Measurements from ENCODE around the gene RAET1E. TPM values are rescaled to one million over a fixed set of nuclear protein-coding genes. Genes with fewer than 3 reads are reported as not detected.

Gene RAET1E
- total and polyA plus RNA-seq, 8 donors: 0.19 to 2.6 TPM; not detected in 6

GRCh38 chr6:149869275-149869892 lies 28.5 kb downstream of the RAET1E start:
- Histone ChIP-seq H3K27me3 (no peaks in the 10 kb centered on the region), H3K9me3 (no peaks in the 10 kb centered on the region), H3K27ac (no peak overlapping the region), H3K4me1 (peaks cover 4 to 11% (median 9%) of the 10 kb centered on the region in 4 donors), H3K4me3 (no peak overlapping the region), H3K36me3 (no peaks in the 10 kb centered on the region)
- TF ChIP-seq, protein P1, sequence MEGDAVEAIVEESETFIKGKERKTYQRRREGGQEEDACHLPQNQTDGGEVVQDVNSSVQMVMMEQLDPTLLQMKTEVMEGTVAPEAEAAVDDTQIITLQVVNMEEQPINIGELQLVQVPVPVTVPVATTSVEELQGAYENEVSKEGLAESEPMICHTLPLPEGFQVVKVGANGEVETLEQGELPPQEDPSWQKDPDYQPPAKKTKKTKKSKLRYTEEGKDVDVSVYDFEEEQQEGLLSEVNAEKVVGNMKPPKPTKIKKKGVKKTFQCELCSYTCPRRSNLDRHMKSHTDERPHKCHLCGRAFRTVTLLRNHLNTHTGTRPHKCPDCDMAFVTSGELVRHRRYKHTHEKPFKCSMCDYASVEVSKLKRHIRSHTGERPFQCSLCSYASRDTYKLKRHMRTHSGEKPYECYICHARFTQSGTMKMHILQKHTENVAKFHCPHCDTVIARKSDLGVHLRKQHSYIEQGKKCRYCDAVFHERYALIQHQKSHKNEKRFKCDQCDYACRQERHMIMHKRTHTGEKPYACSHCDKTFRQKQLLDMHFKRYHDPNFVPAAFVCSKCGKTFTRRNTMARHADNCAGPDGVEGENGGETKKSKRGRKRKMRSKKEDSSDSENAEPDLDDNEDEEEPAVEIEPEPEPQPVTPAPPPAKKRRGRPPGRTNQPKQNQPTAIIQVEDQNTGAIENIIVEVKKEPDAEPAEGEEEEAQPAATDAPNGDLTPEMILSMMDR (IDR thresholded peaks at IDR 0.05): no peak
- no peak for DNase-seq
- WGBS, 5 donors: 73 to 80% (median 77%) methylated on average over 10 of the region's 10 CpGs
- intact Hi-C loops (cut with DNase I; ENCODE audit: low total_unique reads): no loop called here

DNA sequence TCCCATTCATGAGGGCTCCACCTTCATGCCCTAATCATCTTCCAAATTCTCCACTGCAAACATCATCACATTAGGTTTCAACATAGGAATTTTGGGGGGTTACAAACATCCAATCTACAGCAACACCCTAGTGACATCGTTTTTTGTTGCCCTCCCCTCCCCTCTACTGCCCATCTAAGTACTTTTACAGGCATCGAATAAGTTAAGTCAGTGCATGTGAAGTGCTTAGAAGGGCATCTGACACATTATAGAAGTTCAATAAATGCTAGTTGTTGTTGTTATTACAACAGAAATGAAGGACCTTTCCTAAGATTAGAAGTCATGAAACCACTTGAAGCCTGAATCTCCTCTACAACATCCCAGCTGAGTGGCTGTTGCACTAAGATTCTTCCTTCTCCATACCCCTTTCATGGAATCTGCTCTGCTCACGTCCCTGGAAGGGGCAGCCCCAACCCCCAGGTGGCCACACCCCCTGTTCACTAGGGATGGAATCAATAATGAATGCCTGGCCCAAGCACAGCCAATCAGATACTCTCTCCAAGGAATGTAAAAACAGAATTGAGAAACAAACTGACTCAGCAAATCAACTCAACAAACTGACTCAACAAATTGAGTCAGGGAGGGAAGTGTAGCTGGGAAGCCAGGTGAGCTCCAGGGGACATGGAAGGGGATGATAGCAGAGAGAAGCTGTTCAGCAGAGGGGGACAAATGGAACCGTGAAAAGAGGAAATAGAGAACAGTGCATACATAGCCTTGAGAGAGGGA lies 29.9 kb downstream of the RAET1E start:
- H3K36me3 ChIP-seq: no peaks in the 10 kb centered on the region
- no peak for DNase-seq
- peaks cover 4 to 19% (median 12%) of the 10 kb centered on the region in 4 donors for H3K4me1 ChIP-seq
- no peak overlapping the region for H3K27ac ChIP-seq
- H3K9me3 ChIP-seq: no peaks in the 10 kb centered on the region
- TF ChIP-seq POLR2AphosphoS5 (IDR thresholded peaks at IDR 0.05) (no peak), POLR2A (IDR thresholded peaks at IDR 0.05) (no peak), EP300 (IDR thresholded peaks at IDR 0.05) (no peak)
- TF ChIP-seq, protein P1 (IDR thresholded peaks at IDR 0.05): no peak
- intact Hi-C loops (cut with DNase I; ENCODE audit: low total_unique reads): no loop called here
- no peak overlapping the region for H3K4me3 ChIP-seq
- WGBS, 5 donors: 55 to 65% (median 58%) methylated on average over 4 of the region's 4 CpGs
- no peaks in the 10 kb centered on the region for H3K27me3 ChIP-seq

GRCh38 chr6:149864578-149865535 lies 33.1 kb downstream of the RAET1E start:
- intact Hi-C loops (cut with DNase I; ENCODE audit: low total_unique reads): no loop called here
- no peaks in the 10 kb centered on the region for H3K27me3 ChIP-seq
- TF ChIP-seq POLR2A (IDR thresholded peaks at IDR 0.05) (no peak), POLR2AphosphoS5 (IDR thresholded peaks at IDR 0.05) (no peak), EP300 (IDR thresholded peaks at IDR 0.05) (no peak)
- TF ChIP-seq, protein P1 (IDR thresholded peaks at IDR 0.05): peak in 5 of 7 experiments; percentile 30 to 62 (median 47)
- peak; percentile 41 to 85 for DNase-seq
- H3K36me3 ChIP-seq: no peaks in the 10 kb centered on the region
- 13 to 17% (median 15%) methylated on average over 19 to 23 of the region's 23 CpGs for WGBS, 5 donors
- H3K9me3 ChIP-seq: no peaks in the 10 kb centered on the region
- H3K4me1 ChIP-seq: peaks cover 27 to 49% (median 43%) of the 10 kb centered on the region in 4 donors
- H3K27ac ChIP-seq: peak overlapping the region; percentile 94 to 99 (median 97)
- peak overlapping the region; percentile 78 to 87 (median 84) for H3K4me3 ChIP-seq
